Activated CD8-positive, alpha-beta memory T cell treated with anti-CD3 and anti-CD28 coated beads, Interleukin-2, amount 50 U/mL, for 1 hour (primary cell): ENCODE results near the gene NXF3.
"Not testable (repeated sequence)": the region's sequence is repeated elsewhere in the genome, so short reads cannot be mapped to it uniquely, and the experiment has no call there.

Experiments
- DNase-seq: peaks from one replicate; pipeline ENCODE4 v3.0.0-alpha.2; 2020; ENCODE audit errors: extremely low read depth

Gene NXF3

GRCh38 chrX:103051260-103051789 is 41.6 kb downstream of the NXF3 start:
- DNase-seq, result no peak

GRCh38 chrX:103033371-103033770 is 59.6 kb downstream of the NXF3 start:
- DNase-seq, result not testable (repeated sequence)
